Neural progenitor cell (in vitro differentiated cells): ENCODE results near the gene STC2. TPM values are rescaled to one million over a fixed set of nuclear protein-coding genes. Genes with fewer than 3 reads are reported as not detected.

ENCODE experiments used
- DNase-seq: peaks from one replicate; pipeline ENCODE4 v3.0.0-alpha.2; 2016; ENCODE audit warnings: low spot score
- H2AFZ ChIP-seq: fragments of 200-600 bp; sonication (generic); replicated peaks from 2 replicates; pipeline ENCODE4 v1.6.1; 2016; ENCODE audit warnings: antibody characterized with exemption
- H3F3A ChIP-seq: fragments of 200-600 bp; sonication (generic); 2 replicates; pipeline ENCODE4 v1.6.1; 2016; ENCODE audit warnings: antibody characterized with exemption, low read depth
- H3K27ac ChIP-seq: fragments of 200-600 bp; sonication (generic); 2 replicates; pipeline ENCODE4 v1.5.1; 2016; ENCODE audit warnings: mild to moderate bottlenecking
- H3K27me3 ChIP-seq: fragments of 200-600 bp; sonication (generic); 2 replicates; pipeline ENCODE4 v1.6.1; 2016; ENCODE audit warnings: mild to moderate bottlenecking, moderate library complexity
- H3K36me3 ChIP-seq: fragments of 200-600 bp; sonication (generic); 2 replicates; pipeline ENCODE4 v1.5.1; 2016
- H3K4me1 ChIP-seq: fragments of 200-600 bp; sonication (generic); 2 replicates; pipeline ENCODE4 v1.6.1; 2016; ENCODE audit warnings: mixed run types
- H3K4me2 ChIP-seq: fragments of 200-600 bp; sonication (generic); 2 replicates; pipeline ENCODE4 v1.6.1; 2016
- H3K4me3 ChIP-seq: fragments of 200-600 bp; sonication (generic); 2 replicates; pipeline ENCODE4 v1.5.1; 2016
- H3K79me2 ChIP-seq: fragments of 200-600 bp; sonication (generic); 2 replicates; pipeline ENCODE4 v1.6.1; 2016; ENCODE audit warnings: low read depth
- H3K9ac ChIP-seq: fragments of 200-600 bp; sonication (generic); 2 replicates; pipeline ENCODE4 v1.6.1; 2016
- H3K9me3 ChIP-seq: fragments of 200-600 bp; sonication (generic); 2 replicates; pipeline ENCODE4 v1.5.1; 2016; ENCODE audit warnings: low read depth
- H4K20me1 ChIP-seq: fragments of 200-600 bp; sonication (generic); 2 replicates; pipeline ENCODE4 v1.6.1; 2016; ENCODE audit warnings: low read depth
- H3K27ac Mint-ChIP-seq: 3 replicates; pipeline ENCODE4 v1.8.0; 2021; ENCODE audit warnings: mixed read lengths
- H3K27me3 Mint-ChIP-seq: 2 replicates; pipeline ENCODE4 v1.8.0; 2022; ENCODE audit warnings: low read depth, mild to moderate bottlenecking, inconsistent platforms, moderate library complexity, mixed read lengths; ENCODE audit not compliant: insufficient read depth
- H3K36me3 Mint-ChIP-seq: 3 replicates; pipeline ENCODE4 v1.8.0; 2021; ENCODE audit warnings: mixed read lengths
- H3K4me1 Mint-ChIP-seq: 3 replicates; pipeline ENCODE4 v1.8.0; 2021; ENCODE audit warnings: mixed read lengths
- H3K4me3 Mint-ChIP-seq: 3 replicates; pipeline ENCODE4 v1.8.0; 2021; ENCODE audit warnings: mild to moderate bottlenecking, moderate library complexity, mixed read lengths
- H3K9me3 Mint-ChIP-seq: 3 replicates; pipeline ENCODE4 v1.8.0; 2020; ENCODE audit warnings: mixed read lengths
- CTCF ChIP-seq: fragments of 200-600 bp; sonication (generic); IDR thresholded peaks from 2 replicates; pipeline ENCODE4 v1.5.1; 2017; ENCODE audit warnings: antibody characterized with exemption, mild to moderate bottlenecking
- EZH2 ChIP-seq: fragments of 200-600 bp; sonication (generic); IDR thresholded peaks from 2 replicates; pipeline ENCODE4 v1.6.1; 2017; ENCODE audit warnings: antibody characterized with exemption, mild to moderate bottlenecking, moderate library complexity
- EZH2phosphoT487 ChIP-seq: fragments of 200-600 bp; sonication (generic); IDR thresholded peaks from 2 replicates; pipeline ENCODE4 v1.6.1; 2017; ENCODE audit warnings: antibody characterized with exemption
- microRNA-seq: library from miRNA; unstranded; fragments of <30 nt; microRNA quantifications from one replicate; pipeline ENCODE4, GENCODE V29; 2016
- small RNA-seq: library from RNA; depleted of rRNA; stranded (forward); fragments of <200 nt; gene quantifications from one replicate; pipeline ENCODE3, GENCODE V24; 2015
- total RNA-seq: library from RNA; depleted of rRNA; stranded (reverse); fragments of >200 nt; gene quantifications from 2 replicates; pipeline ENCODE4 v1.2.3, GENCODE V29; 2015; ENCODE audit warnings: low replicate concordance

STC2 gene
- total RNA-seq, 1 donor from 2014 or later, result 25.3 TPM

GRCh38 chr5:173268750-173269432, 59.3 kb downstream of the STC2 start:
- TF ChIP-seq CTCF (no peak), EZH2phosphoT487 (no peak), EZH2 (no peak)
- peaks cover 25% of the 10 kb centered on the region for H3K27me3 ChIP-seq
- Mint-ChIP-seq H3K27me3 (peaks cover 9% of the 10 kb centered on the region), H3K27ac (no peak overlapping the region), H3K9me3 (peaks cover 4% of the 10 kb centered on the region), H3K36me3 (no peaks in the 10 kb centered on the region), H3K4me1 (peaks cover 15% of the 10 kb centered on the region), H3K4me3 (no peak overlapping the region)
- H3K4me1 ChIP-seq, result peaks cover 9% of the 10 kb centered on the region
- H3F3A ChIP-seq, result no peaks in the 10 kb centered on the region
- H3K27ac ChIP-seq, result no peak overlapping the region
- no peak overlapping the region for H3K9ac ChIP-seq
- H3K79me2 ChIP-seq, result no peaks in the 10 kb centered on the region
- no peak overlapping the region for H3K4me3 ChIP-seq
- H4K20me1 ChIP-seq, result no peaks in the 10 kb centered on the region
- DNase-seq, result no peak
- no peak overlapping the region for H3K4me2 ChIP-seq
- H3K9me3 ChIP-seq, result no peaks in the 10 kb centered on the region
- H3K36me3 ChIP-seq, result no peaks in the 10 kb centered on the region
- H2AFZ ChIP-seq, result no peak overlapping the region

GRCh38 chr5:173265433-173265832, 62.8 kb downstream of the STC2 start:
- Histone ChIP-seq H4K20me1 (no peaks in the 10 kb centered on the region), H2AFZ (no peak overlapping the region), H3K9me3 (no peaks in the 10 kb centered on the region), H3K79me2 (no peaks in the 10 kb centered on the region), H3K27ac (no peak overlapping the region), H3K4me1 (peaks cover 9% of the 10 kb centered on the region), H3K9ac (no peak overlapping the region), H3K4me3 (no peak overlapping the region), H3F3A (no peaks in the 10 kb centered on the region), H3K36me3 (no peaks in the 10 kb centered on the region), H3K27me3 (peaks cover 52% of the 10 kb centered on the region), H3K4me2 (no peak overlapping the region)
- H3K4me1 Mint-ChIP-seq, result peaks cover 15% of the 10 kb centered on the region
- no peaks in the 10 kb centered on the region for H3K36me3 Mint-ChIP-seq
- no peaks in the 10 kb centered on the region for H3K9me3 Mint-ChIP-seq
- H3K27ac Mint-ChIP-seq, result no peak overlapping the region
- TF ChIP-seq EZH2, result no peak
- no peak for TF ChIP-seq CTCF
- no peak for TF ChIP-seq EZH2phosphoT487
- no peak for DNase-seq
- H3K4me3 Mint-ChIP-seq, result no peak overlapping the region
- H3K27me3 Mint-ChIP-seq, result peaks cover 5% of the 10 kb centered on the region

Small RNA genes lying within 50 kb of the gene (microRNA-seq; reads per million reads assigned to microRNA genes)
- gene MIR8056, result not detected

Small RNA genes lying within 50 kb of the gene (small RNA-seq; reads per million reads assigned to genes)
- gene MIR8056, result not detected
- 0.11 reads per million for gene RNA5SP200
- not detected for gene RNU6-500P

Other genes with a start within 250 kb of the STC2 start
- gene BNIP1, start 183.9 kb downstream of the STC2 start, total RNA-seq, result 10.6 and 15.0 TPM in 2 replicates
- not detected in 2 replicates for gene NKX2-5, start 93.2 kb downstream of the STC2 start, total RNA-seq